ENCODE measurements around the gene AHNAK2. TPM values are rescaled to one million over a fixed set of nuclear protein-coding genes. Genes with fewer than 3 reads are reported as not detected.
"Not testable (repeated sequence)": the region's sequence is repeated elsewhere in the genome, so short reads cannot be mapped to it uniquely, and the experiment has no call there.

Gene AHNAK2
- total RNA-seq, result 4.6 and 5.9 TPM in 2 replicates
- 1.8 and 2.4 TPM in 2 replicates for polyA plus RNA-seq

DNA sequence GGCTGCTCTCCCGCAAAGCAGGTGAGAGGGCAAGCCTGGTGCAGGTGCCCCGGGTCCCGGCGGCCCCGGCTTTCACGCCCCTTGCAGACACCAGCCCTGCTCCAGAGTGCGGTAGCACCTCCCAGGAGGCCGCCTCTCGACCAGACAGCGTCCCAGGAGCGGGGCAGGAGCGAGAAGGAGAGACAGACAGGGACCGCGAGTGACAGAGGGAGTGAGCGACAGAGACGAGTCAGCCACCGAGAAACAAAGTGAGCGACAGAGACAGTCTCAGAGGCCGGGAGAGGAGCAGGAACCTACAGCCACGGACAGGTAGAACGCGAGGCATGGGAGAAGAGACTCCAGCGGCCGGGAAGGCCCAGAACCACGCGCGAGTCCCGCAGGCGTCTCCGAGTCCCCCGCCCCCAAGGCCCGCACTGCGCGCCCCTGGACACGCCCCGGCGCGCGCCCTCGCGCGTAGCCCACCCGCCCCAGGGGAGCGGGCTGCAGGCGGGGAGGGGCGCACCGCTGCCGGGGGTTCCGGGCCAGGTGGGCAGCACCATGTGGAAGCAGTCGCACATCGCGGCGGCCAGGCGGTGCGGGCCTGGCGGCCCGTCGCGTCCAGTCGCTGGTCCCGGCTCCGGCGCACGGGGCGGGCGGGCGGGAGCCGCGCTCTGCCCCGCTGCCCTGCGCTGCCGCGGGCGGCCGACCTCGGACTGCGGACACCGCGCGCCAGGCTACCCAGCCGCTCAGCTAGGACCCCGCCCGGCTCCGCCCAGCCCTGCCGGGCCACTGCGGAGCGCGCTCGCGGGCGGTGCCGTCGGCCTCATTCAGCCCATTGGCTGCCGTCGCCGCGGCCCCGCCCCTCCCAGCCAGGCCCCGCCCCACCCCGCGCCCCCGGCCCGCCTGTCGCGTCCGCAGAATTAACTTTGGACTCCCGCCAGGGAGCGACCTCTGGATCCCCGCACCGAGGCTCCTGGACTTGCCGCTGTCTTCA lies at the start of gene AHNAK2:
AHNAK2 (minus strand) TSS at position 694 of the 973 bp plus-strand sequence; CDS start at position 557, 137 bp downstream.
- Histone ChIP-seq H3K36me3 (replicated peaks; ENCODE audit: insufficient read depth, low read depth) (no peaks in the 10 kb centered on the region), H3K4me2 (peak within 1 kb of the TSS; percentile 98), H3K9me2 (replicated peaks; ENCODE audit: insufficient read depth) (no peaks in the 10 kb centered on the region), H3K4me3 (peak within 1 kb of the TSS; percentile 39), H4K20me1 (ENCODE audit: insufficient read depth, poor library complexity, severe bottlenecking) (no peaks in the 10 kb centered on the region), H3K27me3 (no peaks in the 10 kb centered on the region), H3K4me1 (ENCODE audit: insufficient read depth) (peaks cover 31% of the 10 kb centered on the region), H3K9me3 (ENCODE audit: low read depth) (no peaks in the 10 kb centered on the region), H2AFZ (peak within 1 kb of the TSS; percentile 78), H3K79me2 (no peaks in the 10 kb centered on the region), H3K27ac (no peak within 1 kb of the TSS)
- WGBS (ENCODE audit: low lambda C conversion rate, missing lambda C conversion rate), result 12% methylated on average over 28 of the region's 111 CpGs
- peak; percentile 94 for DNase-seq (ENCODE audit: low spot score)
- TF ChIP-seq, protein P1, sequence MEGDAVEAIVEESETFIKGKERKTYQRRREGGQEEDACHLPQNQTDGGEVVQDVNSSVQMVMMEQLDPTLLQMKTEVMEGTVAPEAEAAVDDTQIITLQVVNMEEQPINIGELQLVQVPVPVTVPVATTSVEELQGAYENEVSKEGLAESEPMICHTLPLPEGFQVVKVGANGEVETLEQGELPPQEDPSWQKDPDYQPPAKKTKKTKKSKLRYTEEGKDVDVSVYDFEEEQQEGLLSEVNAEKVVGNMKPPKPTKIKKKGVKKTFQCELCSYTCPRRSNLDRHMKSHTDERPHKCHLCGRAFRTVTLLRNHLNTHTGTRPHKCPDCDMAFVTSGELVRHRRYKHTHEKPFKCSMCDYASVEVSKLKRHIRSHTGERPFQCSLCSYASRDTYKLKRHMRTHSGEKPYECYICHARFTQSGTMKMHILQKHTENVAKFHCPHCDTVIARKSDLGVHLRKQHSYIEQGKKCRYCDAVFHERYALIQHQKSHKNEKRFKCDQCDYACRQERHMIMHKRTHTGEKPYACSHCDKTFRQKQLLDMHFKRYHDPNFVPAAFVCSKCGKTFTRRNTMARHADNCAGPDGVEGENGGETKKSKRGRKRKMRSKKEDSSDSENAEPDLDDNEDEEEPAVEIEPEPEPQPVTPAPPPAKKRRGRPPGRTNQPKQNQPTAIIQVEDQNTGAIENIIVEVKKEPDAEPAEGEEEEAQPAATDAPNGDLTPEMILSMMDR (IDR thresholded peaks at IDR 0.05; ENCODE audit: poor library complexity), result no peak
- no peak for TF ChIP-seq EZH2phosphoT487 (IDR thresholded peaks at IDR 0.05; ENCODE audit: low read depth, severe bottlenecking, unreplicated experiment)
- TF ChIP-seq EZH2 (IDR thresholded peaks at IDR 0.05; ENCODE audit: borderline replicate concordance), result no peak

DNA sequence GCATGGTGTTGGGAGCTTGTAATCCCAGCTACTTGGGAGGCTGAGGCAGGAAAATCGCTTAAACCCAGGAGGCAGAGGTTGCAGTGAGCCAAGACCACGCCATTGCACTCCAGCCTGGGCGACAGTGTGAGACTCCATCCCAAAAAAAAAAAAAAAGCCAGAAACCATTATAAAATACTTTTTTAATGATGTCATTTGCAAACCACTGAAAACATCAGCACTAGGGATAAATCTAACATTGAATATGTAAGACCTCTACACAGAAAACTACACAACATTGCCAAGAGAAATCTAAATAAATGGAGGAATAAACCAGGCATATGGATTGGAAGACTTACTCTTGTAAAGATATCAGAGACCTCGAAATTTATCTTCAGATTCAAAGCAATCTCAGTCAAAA lies 49.5 kb upstream of the AHNAK2 start:
- H3K36me3 ChIP-seq (replicated peaks; ENCODE audit: insufficient read depth, low read depth); H3K4me1 ChIP-seq (ENCODE audit: insufficient read depth); H3K4me3 ChIP-seq; H4K20me1 ChIP-seq (ENCODE audit: insufficient read depth, poor library complexity, severe bottlenecking); H3K79me2 ChIP-seq; H3K9me2 ChIP-seq (replicated peaks; ENCODE audit: insufficient read depth); H2AFZ ChIP-seq; H3K27me3 ChIP-seq; H3K4me2 ChIP-seq; H3K9me3 ChIP-seq (ENCODE audit: low read depth); DNase-seq (ENCODE audit: low spot score); H3K27ac ChIP-seq: not testable (repeated sequence)
- WGBS (ENCODE audit: low lambda C conversion rate, missing lambda C conversion rate), result 80% methylated on average over 4 of the region's 4 CpGs

DNA sequence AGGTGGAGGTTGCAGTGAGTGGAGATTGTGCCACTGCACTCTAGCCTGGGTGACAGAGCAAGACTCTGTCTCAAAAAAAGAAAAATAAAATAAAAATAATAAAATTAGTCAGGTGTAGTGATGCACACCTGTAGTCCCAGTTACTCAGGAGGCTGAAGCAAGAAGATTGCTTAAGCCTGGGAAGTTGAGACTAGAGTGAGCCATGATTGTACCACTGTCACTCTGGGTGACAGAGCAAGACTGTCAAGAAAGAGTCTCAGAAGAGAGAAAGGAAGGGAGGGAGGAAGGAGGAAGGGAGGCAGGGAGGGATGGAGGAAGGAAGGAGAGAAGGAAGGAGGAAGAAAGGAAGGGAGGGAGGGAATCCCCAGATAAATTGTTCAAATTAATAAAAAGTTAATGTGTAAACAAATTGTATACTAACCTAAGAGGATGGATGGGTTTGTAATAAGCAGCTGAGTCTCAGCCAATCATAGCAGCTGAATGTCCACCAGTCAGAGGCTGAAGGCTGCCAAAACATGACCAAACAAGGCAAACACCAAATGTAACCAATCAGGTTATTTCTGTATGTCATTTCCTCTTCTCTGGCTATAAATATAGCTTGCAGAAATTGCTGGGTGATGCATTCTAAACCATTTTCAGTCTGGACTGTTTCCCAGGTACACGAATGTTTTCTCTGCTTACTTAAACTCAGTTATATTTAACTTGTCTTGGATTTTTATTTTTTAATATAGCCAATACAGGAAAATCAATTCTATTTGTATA lies 48.8 kb upstream of the AHNAK2 start:
- Histone ChIP-seq H3K4me2 (no peak overlapping the region), H3K27ac (no peak overlapping the region), H3K36me3 (replicated peaks; ENCODE audit: insufficient read depth, low read depth) (no peaks in the 10 kb centered on the region), H3K4me3 (no peak overlapping the region), H2AFZ (no peak overlapping the region), H3K27me3 (no peaks in the 10 kb centered on the region), H3K4me1 (ENCODE audit: insufficient read depth) (no peaks in the 10 kb centered on the region), H3K79me2 (peaks cover 6% of the 10 kb centered on the region), H3K9me3 (ENCODE audit: low read depth) (no peaks in the 10 kb centered on the region), H3K9me2 (replicated peaks; ENCODE audit: insufficient read depth) (no peaks in the 10 kb centered on the region), H4K20me1 (ENCODE audit: insufficient read depth, poor library complexity, severe bottlenecking) (no peaks in the 10 kb centered on the region)
- TF ChIP-seq, protein P1 (IDR thresholded peaks at IDR 0.05; ENCODE audit: poor library complexity), result no peak
- TF ChIP-seq EZH2 (IDR thresholded peaks at IDR 0.05; ENCODE audit: borderline replicate concordance), result no peak
- TF ChIP-seq EZH2phosphoT487 (IDR thresholded peaks at IDR 0.05; ENCODE audit: low read depth, severe bottlenecking, unreplicated experiment), result no peak
- WGBS (ENCODE audit: low lambda C conversion rate, missing lambda C conversion rate), result 63% methylated on average over 1 of the region's 1 CpG
- no peak for DNase-seq (ENCODE audit: low spot score)

All from hepatocyte (in vitro differentiated cells).